SK-N-SH treated with all-trans-retinoic acid at 6 μM for 48 hours (cell line): ENCODE data around the gene METTL1.

Source experiments
- ARNTL ChIP-seq: fragments of 450-650 bp; formaldehyde crosslinking; IDR thresholded peaks from 2 replicates; pipeline ENCODE4 v1.5.0; 2020; ENCODE audit warnings: low read depth, mild to moderate bottlenecking, moderate library complexity, borderline replicate concordance
- ISL1 ChIP-seq: fragments of 250-450 bp; sonication (Bioruptor Pico); IDR thresholded peaks from 2 replicates; pipeline ENCODE4 v2.1.2; 2022; ENCODE audit warnings: mild to moderate bottlenecking, moderate library complexity
- ZC3H10 ChIP-seq: fragments of 250-450 bp; sonication (Bioruptor Pico); IDR thresholded peaks from 2 replicates; pipeline ENCODE4 v1.5.1; 2021; ENCODE audit warnings: mild to moderate bottlenecking, moderate library complexity
- ZNF70 ChIP-seq: fragments of 450-650 bp; formaldehyde crosslinking; IDR thresholded peaks from 2 replicates; pipeline ENCODE4 v1.5.0; 2020; ENCODE audit warnings: mild to moderate bottlenecking, moderate library complexity
- ZNF8 ChIP-seq: fragments of 450-650 bp; formaldehyde crosslinking; IDR thresholded peaks from 2 replicates; pipeline ENCODE4 v1.5.0; 2020; ENCODE audit warnings: mild to moderate bottlenecking, moderate library complexity
- TF ChIP-seq, protein P1 (sequence below): fragments of 250-450 bp; sonication (Bioruptor Pico); IDR thresholded peaks from 2 replicates; pipeline ENCODE4 v1.5.0; 2020; ENCODE audit warnings: mild to moderate bottlenecking, moderate library complexity
- TF ChIP-seq, protein P2 (sequence below): fragments of 250-450 bp; sonication (Bioruptor Pico); IDR thresholded peaks from 2 replicates; pipeline ENCODE4 v1.8.0; 2020; ENCODE audit warnings: mild to moderate bottlenecking, moderate library complexity, borderline replicate concordance
- TF ChIP-seq, protein P3 (sequence below): fragments of 250-450 bp; sonication (Bioruptor Pico); IDR thresholded peaks from 2 replicates; pipeline ENCODE4 v1.8.0; 2021; ENCODE audit warnings: low read depth, mild to moderate bottlenecking, moderate library complexity, borderline replicate concordance

DNA sequence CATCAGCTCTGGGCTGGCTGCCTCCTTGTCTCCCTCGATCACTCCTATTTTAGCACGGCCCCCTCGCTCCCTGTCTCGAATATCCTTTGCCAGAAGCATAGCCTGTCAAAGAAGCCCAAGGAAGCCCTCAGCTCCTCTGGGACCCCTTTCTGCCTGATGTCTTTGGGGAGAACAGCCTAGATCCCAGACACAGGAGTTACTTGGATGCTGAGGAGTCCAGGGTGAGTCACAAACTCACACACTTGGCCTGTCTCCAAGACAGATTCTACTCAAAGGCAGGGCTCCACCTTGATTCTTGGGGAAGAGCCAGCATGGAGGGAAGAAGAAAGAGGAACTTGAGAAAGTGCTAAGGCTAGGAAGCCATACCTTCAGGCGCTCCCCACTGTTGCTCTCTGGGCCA lies 38.5 kb upstream of the METTL1 start:
- no peak for TF ChIP-seq ARNTL (CRISPR knock-in tag)
- TF ChIP-seq ISL1 = no peak
- TF ChIP-seq, protein P1, sequence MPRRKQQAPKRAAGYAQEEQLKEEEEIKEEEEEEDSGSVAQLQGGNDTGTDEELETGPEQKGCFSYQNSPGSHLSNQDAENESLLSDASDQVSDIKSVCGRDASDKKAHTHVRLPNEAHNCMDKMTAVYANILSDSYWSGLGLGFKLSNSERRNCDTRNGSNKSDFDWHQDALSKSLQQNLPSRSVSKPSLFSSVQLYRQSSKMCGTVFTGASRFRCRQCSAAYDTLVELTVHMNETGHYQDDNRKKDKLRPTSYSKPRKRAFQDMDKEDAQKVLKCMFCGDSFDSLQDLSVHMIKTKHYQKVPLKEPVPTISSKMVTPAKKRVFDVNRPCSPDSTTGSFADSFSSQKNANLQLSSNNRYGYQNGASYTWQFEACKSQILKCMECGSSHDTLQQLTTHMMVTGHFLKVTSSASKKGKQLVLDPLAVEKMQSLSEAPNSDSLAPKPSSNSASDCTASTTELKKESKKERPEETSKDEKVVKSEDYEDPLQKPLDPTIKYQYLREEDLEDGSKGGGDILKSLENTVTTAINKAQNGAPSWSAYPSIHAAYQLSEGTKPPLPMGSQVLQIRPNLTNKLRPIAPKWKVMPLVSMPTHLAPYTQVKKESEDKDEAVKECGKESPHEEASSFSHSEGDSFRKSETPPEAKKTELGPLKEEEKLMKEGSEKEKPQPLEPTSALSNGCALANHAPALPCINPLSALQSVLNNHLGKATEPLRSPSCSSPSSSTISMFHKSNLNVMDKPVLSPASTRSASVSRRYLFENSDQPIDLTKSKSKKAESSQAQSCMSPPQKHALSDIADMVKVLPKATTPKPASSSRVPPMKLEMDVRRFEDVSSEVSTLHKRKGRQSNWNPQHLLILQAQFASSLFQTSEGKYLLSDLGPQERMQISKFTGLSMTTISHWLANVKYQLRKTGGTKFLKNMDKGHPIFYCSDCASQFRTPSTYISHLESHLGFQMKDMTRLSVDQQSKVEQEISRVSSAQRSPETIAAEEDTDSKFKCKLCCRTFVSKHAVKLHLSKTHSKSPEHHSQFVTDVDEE (CRISPR knock-in tag) = no peak
- no peak for TF ChIP-seq ZC3H10 (CRISPR knock-in tag)
- no peak for TF ChIP-seq ZNF8
- TF ChIP-seq, protein P2, sequence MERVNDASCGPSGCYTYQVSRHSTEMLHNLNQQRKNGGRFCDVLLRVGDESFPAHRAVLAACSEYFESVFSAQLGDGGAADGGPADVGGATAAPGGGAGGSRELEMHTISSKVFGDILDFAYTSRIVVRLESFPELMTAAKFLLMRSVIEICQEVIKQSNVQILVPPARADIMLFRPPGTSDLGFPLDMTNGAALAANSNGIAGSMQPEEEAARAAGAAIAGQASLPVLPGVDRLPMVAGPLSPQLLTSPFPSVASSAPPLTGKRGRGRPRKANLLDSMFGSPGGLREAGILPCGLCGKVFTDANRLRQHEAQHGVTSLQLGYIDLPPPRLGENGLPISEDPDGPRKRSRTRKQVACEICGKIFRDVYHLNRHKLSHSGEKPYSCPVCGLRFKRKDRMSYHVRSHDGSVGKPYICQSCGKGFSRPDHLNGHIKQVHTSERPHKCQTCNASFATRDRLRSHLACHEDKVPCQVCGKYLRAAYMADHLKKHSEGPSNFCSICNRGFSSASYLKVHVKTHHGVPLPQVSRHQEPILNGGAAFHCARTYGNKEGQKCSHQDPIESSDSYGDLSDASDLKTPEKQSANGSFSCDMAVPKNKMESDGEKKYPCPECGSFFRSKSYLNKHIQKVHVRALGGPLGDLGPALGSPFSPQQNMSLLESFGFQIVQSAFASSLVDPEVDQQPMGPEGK (CRISPR knock-in tag) = no peak
- TF ChIP-seq, protein P3, sequence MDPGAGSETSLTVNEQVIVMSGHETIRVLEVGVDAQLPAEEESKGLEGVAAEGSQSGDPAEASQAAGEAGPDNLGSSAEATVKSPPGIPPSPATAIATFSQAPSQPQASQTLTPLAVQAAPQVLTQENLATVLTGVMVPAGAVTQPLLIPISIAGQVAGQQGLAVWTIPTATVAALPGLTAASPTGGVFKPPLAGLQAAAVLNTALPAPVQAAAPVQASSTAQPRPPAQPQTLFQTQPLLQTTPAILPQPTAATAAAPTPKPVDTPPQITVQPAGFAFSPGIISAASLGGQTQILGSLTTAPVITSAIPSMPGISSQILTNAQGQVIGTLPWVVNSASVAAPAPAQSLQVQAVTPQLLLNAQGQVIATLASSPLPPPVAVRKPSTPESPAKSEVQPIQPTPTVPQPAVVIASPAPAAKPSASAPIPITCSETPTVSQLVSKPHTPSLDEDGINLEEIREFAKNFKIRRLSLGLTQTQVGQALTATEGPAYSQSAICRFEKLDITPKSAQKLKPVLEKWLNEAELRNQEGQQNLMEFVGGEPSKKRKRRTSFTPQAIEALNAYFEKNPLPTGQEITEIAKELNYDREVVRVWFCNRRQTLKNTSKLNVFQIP (CRISPR knock-in tag) = no peak
- TF ChIP-seq ZNF70 (CRISPR knock-in tag) = no peak
